ENCODE results near the gene DCAF8.

The DCAF8 gene

GRCh38 chr1:160169553-160170399 lies 92.6 kb downstream of the DCAF8 start:
- DNase-seq (ENCODE audit: low spot score), result no peak

GRCh38 chr1:160168609-160169369 lies 93.6 kb downstream of the DCAF8 start:
- DNase-seq (ENCODE audit: low spot score), result no peak

- DNase-seq (ENCODE audit: low spot score), result no peak
Measured at GRCh38 chr1:160168016-160168415, 94.3 kb downstream of the DCAF8 start.

- DNase-seq (ENCODE audit: low spot score), result no peak
Measured at GRCh38 chr1:160167580-160167979, 94.8 kb downstream of the DCAF8 start.

GRCh38 chr1:160167056-160167455 lies 95.3 kb downstream of the DCAF8 start:
- DNase-seq (ENCODE audit: low spot score), result no peak

- DNase-seq (ENCODE audit: low spot score), result no peak
Measured at GRCh38 chr1:160166166-160166868, 96.0 kb downstream of the DCAF8 start.

Data from hematopoietic multipotent progenitor cell treated with erythropoietin and hydrocortisone succinate and interleukin-3 and kit ligand, for 17 days (in vitro differentiated cells).